Activated T-cell treated with anti-CD3 and anti-CD28 coated beads for 48 hours (primary cell): Measurements from ENCODE around the gene HNRNPF.

Experiments
- DNase-seq: peaks from one replicate; pipeline ENCODE4 v3.0.0-alpha.2; 2020; ENCODE audit warnings: low read depth

Gene HNRNPF

GRCh38 chr10:43421201-43421507 is 12.2 kb upstream of the HNRNPF start:
- no peak for DNase-seq

- peak; percentile 88 for DNase-seq
Observed at GRCh38 chr10:43420369-43421200, 11.6 kb upstream of the HNRNPF start.

GRCh38 chr10:43419997-43420368 is 11.0 kb upstream of the HNRNPF start:
- DNase-seq: no peak

GRCh38 chr10:43417950-43418768 is 9.2 kb upstream of the HNRNPF start:
- DNase-seq: no peak

- no peak for DNase-seq
Observed at GRCh38 chr10:43415544-43415943, 6.6 kb upstream of the HNRNPF start.

GRCh38 chr10:43411536-43411935 is 2.5 kb upstream of the HNRNPF start:
- DNase-seq: no peak

- DNase-seq: no peak
Observed at GRCh38 chr10:43410345-43410744, 1.4 kb upstream of the HNRNPF start.

- DNase-seq: peak; percentile 64
Observed at GRCh38 chr10:43409385-43410109, 561 bp upstream of the HNRNPF start.

GRCh38 chr10:43408331-43408709 is 666 bp downstream of the HNRNPF start:
- DNase-seq: no peak

GRCh38 chr10:43407576-43408330 is 1.2 kb downstream of the HNRNPF start:
- DNase-seq: peak; percentile 90

- DNase-seq: peak; percentile 61
Observed at GRCh38 chr10:43407148-43407575, 1.8 kb downstream of the HNRNPF start.

- no peak for DNase-seq
Observed at GRCh38 chr10:43404704-43405084, 4.3 kb downstream of the HNRNPF start.

- DNase-seq: no peak
Observed at GRCh38 chr10:43403911-43404703, 4.9 kb downstream of the HNRNPF start.

- no peak for DNase-seq
Observed at GRCh38 chr10:43402880-43403452, 6.0 kb downstream of the HNRNPF start.

GRCh38 chr10:43402176-43402575 is 6.8 kb downstream of the HNRNPF start:
- DNase-seq: no peak

- no peak for DNase-seq
Observed at GRCh38 chr10:43401627-43402026, 7.4 kb downstream of the HNRNPF start.

- no peak for DNase-seq
Observed at GRCh38 chr10:43399320-43400310, 9.4 kb downstream of the HNRNPF start.

GRCh38 chr10:43398939-43399319 is 10.1 kb downstream of the HNRNPF start:
- DNase-seq: no peak

GRCh38 chr10:43396928-43397624 is 11.9 kb downstream of the HNRNPF start:
- peak; percentile 87 for DNase-seq
